NOMO-1 treated with dmso at 0.1 percent for 144 hours (cell line): ENCODE data around the gene MCU.
"Not testable (repeated sequence)": the region's sequence is repeated elsewhere in the genome, so short reads cannot be mapped to it uniquely, and the experiment has no call there.

Experiments
- DNase-seq: peaks from one replicate; lab custom pipeline; 2025; ENCODE audit not compliant: unreplicated experiment; lab: John Stamatoyannopoulos, UW

The MCU gene

DNA sequence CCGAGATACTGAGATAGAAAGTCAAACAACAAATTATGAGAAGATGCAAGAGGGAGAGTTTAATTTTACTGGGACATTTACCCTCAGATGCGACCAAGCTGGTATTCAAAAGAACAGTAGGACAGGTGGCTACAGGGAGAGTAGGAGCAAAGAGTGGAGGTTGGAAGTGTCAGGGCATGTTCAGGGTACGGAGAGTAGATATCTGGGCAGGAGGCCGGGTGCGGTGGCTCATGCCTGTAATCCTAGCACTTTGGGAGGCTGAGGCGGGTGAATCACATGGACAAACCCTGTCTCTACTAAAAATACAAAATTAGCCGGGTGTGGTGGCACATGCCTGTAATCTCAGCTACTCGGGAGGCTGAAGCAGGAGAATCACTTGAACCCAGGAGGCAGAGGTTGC is 5.5 kb upstream of the MCU start:
- not testable (repeated sequence) for DNase-seq

DNA sequence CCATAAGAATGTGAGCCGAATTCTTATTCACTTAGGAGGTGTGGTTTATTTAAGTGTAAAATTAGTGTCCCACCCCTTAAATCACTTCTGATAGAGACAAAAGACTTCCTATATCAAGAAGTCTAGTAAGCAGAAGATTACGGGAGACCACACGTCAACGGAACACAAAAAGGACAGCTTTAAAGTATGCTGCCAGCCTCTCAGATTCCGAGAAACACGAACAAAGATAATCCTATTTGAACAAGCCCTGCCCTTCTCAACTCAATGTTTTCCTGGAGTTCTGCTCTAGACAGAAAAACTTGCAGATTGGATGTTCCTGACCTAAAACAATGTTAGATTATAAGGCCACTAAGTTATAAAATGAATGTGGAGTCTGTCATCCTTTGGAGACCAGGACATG is 4.9 kb upstream of the MCU start:
- no peak for DNase-seq

DNA sequence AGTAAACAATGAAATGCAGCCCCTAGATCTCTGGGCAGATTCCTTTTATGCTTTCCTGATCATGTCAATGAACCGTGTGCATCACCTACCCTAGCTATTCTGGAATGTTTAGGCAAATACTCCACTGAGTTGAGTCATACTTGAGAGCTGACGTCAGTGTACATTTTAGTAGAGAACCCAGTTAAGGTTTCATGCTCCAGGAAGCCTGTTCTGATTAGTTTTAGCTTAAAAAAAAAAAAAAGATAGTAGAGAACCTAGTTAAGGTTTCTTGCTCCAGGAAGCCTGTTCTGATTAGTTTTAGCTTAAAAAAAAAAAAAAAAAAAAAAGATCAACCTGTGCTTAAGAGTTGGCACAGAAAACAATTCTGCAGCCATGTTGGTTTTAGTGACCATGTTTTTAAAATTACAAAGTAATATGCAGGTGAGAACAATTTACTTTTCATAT is 3.7 kb upstream of the MCU start:
- no peak for DNase-seq

DNA sequence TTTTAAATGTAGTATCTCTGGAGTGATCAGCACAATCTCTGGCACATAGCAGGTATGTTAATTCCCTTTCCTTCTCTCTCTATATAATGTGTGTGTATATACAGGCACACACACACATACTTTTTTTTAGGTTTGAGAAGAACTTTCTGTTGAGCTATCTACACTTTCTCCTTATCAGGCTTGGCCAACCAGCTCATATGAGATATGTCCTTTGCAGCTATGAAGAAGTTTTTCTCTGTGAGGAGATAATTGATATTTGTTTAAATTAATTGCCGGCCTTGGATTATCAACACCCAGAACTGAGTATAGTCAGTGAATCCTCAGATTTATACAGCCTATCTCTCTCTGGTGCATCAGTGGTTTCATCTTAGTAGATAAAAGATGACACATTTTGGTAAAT is 2.3 kb upstream of the MCU start:
- no peak for DNase-seq

DNA sequence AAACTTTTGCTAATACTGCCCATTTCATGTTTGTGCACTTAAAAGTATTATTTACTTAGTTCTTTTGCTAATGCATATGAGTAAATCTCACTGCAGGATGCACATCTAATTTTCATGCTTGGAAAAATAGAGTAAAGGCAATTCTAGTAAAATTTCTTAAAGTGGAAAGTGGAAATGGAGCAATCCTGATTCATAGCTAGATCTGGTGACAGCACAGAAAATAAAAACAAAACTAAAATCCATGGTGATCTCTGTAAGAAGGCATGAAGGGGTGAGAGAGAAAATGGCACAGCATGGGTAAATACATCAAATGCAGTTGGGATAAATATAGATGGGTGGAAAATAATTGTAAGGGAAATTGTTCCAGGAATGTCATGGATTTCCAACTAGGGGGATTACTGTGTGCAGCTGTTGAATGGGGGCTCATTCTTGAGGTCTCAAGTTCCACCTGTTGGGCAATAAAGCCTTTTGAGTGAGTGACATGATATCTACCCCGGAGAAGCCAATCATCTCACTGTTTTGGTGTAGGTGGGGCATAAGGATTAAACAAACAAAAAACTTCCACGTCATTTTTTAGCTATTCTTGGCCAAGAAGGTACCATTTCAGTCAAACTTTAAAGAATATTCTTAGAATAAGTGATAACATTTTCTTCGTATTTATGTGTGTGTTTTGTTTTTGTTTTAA is 1.7 kb upstream of the MCU start:
- no peak for DNase-seq

DNA sequence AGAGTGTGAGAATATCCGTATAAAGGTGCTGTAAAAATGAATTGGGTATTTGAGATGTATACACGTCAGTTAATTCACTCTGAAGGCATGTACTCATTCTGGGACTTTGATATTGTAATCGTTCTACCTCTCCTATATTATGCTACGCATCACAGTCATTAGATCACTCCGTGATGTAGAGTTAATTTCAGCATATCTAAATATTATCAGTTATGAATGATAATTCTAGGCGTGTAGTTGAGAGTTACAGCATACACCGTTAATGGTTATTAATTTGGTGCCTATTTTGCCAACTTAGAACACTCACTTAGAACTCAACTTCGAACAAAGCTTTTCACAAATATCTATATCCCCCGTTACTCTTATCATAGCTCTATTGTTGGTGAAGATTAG is 477 bp upstream of the MCU start:
- DNase-seq = no peak

DNA sequence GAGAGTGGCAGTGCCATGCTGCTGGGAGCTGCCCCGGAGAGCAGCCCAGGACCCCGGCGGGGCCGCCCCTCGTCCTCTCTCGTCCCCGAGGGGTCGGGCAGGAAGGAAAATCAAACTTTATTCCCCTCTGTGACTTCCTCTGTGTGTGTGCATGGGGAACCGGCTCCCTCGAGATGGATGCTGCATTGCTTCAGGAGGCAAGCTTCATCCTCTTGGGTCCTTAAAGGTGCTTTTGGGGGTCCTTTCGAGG is 726 bp downstream of the MCU start:
- no peak for DNase-seq

DNA sequence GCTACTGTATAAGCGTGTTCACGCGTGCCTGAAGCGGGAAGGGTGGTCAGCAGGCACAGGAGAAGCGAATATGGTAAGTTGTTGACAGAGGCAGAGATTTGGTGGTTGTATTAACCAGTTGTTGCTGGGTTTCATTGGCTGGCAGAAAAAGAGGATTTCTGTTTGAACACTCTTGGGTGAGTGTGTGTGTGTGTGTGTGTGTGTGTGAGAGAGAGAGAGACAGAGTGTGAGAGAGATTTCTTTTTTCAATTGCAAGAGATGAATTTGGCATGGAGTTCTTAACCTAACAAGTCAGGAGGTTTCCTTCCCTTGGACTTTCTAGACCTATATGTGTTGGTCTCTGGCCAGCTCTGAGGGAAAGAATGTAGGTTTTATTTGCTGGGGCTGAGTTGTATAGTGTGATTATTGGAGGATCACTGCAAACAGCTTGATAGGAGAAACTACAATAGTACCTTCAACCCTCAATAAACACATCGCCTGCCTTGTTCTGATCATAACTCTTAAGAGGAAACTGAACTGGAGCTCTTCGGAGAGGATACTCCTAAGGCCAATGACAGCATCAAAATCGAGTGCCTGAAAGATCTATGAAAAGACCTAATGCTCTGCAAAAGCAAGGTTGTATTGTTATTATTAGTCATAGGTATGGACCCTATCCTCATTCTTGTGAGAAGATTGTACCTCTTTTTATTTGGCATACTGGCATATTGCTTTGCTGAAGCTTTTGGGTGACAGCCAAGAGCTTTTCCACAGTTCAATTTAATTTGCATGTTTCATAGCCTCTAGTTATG is 1.2 kb downstream of the MCU start:
- DNase-seq = peak; percentile 10

DNA sequence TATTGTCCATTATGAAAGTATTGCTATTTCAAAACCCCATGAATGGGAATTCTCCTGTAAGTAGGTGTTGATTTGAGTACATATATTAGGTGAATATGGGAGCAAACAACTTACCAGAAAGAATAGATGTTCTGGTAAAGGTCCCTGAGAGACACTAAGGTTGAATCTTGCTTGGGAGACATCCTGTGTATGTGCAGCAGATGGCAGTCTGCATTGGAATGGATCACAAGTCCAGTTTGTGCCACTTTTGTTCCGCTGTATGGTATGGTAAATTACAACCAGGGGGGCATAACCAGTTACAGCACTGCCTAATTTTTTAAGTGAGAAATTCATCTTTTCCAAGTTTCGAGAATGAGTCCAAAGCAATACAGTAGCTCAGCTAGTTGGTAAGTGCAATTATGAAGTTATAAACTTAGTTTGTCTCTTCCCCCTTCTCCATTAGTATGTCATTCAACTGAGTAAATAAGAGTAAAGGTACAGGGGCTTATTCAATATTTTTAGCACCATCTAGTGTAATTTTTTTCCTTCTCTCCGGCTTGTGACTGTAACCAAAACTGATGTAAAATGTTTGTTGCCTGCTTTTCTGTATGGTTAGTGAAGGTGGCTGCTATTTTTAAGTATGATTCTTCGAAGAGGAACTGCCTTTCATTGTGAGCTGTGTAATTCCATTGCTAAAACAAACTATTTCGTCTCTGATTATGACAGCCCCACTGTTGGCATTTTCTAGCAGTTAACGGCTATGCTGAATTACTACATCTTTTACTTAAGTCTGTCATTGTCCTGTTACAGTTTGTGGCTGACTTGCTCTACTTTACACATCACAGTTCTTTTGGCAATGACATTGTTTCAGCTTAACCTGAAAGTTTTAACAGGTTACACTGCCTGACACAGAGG is 2.8 kb downstream of the MCU start:
- DNase-seq = peak; percentile 49

DNA sequence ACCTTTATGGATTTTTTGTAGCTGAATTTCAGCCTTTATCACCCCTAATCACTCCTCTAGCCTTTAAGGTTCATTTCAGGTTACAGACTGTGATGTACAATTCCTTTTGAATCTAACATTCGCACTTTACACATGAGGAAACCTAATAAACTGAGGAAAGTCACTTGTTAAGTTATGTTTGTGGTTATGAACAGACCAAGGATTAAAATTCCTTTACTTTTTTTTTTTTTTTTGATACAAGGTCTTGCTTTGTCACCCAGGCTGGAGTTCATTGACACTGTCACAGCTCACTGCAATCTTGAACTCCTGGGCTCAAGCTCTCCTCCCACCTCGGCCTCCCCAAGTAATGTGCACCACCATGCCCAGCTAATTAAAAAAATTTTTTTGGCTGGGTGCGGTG is 3.6 kb downstream of the MCU start:
- no peak for DNase-seq

DNA sequence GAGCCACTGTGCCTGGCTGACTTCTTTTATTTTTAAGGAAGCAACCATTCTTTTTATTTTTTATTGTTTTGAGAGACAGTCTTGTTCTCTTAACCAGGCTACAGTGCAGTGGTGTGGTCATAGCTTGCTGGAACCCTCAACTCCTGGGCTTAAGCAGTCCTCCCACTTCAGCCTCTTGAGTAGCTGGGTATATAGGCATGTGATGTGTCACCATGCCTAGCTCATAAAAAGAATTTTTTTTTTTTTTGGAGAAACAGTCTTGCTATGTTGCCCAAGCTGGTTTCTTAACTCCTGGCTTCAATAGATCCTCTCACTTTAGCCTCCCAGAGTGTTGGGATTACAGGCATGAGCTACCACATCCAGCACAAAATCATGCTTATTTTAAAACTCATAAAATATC is 5.8 kb downstream of the MCU start:
- DNase-seq = no peak

DNA sequence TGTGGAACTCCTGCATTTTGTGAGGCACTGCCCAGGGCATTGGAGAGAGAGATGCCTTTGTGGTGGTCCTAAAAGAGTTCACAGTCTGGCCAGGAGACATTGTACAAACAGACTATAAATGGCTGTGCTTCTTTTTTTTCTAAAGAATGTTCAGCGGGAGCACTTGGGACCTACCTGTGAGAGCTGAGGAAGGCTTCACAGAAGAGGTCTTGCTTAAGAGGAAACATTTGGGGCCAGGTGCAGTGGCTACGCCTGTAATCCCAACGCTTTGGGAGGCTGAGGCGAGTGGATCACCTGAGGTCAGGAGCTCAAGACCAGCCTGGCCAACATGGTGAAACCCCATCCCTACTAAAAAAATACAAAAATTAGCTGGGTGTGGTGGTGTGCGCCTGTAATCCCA is 10.5 kb downstream of the MCU start:
- not testable (repeated sequence) for DNase-seq

DNA sequence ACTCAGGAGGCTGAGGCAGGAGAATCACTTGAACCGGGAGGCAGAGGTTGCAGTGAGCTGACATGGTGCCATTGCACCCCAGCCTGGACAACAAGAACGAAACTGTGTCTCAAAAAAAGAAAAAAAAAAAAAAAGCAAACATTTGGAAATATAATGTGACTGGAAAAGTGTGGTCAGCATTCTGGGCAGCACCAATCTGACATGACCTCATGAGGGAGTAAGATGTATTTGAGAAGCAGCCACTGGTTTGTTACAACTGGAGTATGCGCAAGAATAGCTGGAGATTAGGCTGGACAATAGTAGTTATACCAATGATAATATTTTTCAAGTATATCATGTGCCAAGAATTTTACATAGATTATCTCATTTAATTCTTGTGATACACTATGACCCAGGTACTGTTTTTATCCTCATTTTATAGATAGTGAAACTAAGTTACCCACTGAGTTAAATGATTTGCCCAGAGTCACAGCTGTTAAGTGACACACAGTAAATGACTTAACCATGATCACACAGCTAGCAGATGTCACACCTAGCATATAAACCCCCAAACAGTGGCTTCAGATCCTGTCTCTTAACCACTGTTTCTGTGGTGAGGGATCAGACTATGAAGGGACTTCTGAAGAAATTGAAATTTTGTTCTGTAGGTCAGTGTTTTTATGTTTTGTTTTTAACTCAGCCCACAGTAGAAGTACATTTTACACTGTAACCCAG is 11.1 kb downstream of the MCU start:
- no peak for DNase-seq

DNA sequence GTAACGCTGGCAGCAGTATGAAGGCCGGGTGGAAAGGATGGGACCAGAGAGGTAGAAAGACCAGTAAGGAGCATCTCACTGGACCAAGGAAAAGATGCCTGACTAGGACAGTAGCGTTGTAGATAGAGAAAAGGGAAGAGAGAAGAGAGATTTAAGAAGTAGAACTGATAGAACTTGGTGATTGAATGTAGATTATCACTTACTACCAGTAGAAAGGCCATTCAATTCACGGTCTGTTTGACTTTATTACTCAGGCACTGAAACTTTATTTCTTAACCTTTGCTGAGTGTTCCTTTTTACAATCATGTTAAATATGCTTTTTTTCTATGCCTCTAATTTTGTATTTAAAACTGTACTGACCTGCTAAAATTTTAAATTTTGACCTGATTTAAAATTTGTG is 12.2 kb downstream of the MCU start:
- DNase-seq = no peak

DNA sequence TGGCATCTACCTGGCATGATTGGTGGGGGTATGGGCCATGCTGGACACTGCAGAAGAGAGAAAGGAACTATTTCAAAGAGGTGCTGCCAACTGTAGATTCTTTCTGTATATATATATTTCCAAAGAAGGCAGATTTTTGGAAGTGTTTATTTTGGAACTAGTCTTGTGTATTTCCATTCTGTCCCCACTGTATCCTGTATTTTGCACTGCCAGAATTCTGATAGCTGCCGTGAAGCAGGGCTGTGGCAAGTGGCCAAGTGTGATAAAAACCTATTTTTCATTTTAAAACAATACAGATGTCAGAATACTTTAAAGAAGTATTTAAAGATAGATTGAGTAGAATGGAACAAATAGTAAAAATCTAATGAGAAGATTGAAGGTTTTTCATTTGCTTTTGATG is 17.1 kb downstream of the MCU start:
- DNase-seq = no peak

DNA sequence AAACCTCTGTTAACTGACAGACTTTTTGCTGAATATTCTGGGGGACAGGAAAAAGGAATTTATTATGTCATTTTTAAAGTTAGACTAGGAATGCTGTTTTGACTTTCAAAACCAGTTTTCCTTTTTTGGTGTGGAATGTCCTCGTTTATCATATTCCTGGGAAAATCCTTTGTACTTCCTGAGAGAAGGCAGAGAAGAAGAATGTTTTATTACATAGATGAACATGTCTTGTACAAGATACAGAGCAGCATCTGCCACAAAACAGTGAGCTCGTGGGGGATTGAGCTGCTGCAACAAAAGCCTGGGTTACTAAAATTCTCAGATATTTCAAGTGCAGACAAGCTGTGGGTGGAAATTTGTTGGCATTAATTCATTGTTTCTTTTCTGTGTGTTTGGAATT is 20.2 kb downstream of the MCU start:
- DNase-seq = no peak

DNA sequence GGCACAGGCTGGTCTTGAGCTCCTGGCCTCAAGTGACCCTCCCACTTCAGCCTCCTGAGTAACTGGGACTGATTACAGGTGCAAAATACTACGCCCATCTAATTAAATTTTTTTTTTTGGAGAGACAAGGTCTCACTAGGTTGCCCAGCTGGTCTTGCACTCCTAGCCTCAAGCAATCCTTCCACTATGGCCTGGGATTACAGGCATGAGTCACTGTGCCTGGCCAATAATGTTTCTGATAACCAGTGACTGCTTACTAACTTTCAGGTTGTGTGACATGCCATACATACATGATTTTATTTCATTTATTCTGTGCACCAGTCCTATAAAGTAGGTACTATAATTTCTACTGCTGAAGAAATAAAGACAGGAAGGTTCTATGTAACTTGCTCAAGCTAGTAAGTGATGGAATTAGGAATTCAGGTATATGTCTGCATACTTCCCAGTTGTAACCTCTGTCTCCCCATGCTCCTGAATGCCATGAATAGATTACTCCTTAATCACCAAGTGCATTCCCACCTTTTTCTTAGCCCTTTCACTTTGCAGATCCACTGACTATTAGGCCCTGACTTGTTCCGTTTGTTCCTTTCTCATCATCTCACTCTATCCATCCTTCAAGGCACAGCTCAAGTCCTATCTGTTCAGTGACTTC is 28.1 kb downstream of the MCU start:
- no peak for DNase-seq

DNA sequence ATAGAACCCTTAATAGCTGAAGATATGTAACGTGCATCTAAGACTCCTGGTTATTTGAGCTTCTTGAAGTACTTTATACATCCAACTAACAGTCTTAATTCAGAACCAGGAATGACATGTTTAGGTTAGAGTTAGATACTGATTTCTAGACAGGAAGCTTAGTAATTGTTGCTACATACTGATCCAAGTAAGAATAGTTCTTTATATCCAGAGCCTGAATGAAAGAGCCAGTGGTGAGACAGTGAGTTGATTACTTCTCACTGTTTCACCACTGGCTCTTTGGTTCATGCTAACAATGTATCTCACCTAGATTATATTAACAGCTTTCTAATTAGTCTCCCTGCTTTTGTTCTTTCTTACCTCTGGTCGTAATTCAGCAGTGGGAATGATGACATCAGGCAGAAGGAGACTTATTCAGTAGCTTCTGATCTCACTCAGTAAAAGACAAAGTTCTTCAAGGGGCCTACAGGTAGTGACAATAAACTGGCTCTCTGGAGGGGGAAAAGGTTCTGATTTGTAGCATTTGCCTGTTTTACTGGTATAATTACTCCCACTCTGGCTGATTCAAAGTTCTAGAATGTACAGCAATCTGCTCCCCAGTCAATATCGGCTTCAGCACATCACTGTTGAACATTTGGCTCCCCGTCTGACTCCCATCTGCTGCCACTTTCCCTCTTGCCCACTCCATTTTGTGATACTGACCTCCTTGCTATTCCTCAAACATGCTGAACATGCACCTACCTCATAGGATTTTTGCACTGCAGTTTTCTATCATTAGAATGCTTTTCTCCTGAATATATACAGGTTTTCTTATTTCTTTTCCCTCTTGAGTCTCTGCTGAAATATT is 29.1 kb downstream of the MCU start:
- no peak for DNase-seq

DNA sequence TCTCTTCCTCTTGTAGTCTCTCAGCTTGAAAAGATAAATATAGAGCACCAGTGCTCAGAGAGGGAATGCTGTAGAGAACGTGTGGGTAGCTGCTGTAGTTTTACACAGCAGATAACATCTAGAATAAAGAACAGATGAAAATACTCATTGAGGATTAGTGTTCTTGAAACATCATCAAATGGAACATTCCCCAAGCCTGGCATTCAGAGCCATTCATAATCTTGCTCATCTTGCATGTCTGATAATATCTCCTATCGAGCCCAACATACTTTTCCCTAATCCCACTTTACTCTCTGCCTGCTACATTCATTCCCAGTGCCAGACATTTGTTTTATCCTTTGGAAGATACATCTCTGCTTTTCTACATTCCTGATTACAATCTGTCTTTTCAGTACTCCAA is 35.2 kb downstream of the MCU start:
- DNase-seq = no peak

DNA sequence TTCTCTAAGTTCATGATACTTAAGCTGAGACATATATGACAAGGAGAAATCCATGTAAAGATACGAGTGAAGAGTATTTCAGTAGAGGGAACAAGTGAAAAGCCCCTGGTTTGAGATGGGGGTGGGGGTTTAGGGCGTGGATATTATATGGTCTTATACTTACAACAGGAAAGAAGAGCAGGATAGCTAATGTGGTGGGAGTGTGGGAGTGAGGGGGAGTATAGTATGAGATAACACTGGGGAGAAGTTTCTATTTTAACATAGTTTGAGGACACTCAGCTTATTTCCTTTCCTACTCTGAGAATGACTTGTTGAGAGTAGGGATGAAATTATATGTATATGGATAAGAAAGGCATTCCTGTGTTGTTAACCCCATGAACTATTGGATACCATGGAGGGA is 36.5 kb downstream of the MCU start:
- no peak for DNase-seq
